Activated CD4-positive, alpha-beta T cell treated with anti-CD3 and anti-CD28 coated beads for 24 hours (primary cell): Measurements from ENCODE around the gene SLC4A9.

Source experiments
- DNase-seq, 2 donors: peaks; one replicate each; pipeline ENCODE4 v3.0.0-alpha.2; 2020; ENCODE audit warnings: low read depth in 2 of 2

The SLC4A9 gene

DNA sequence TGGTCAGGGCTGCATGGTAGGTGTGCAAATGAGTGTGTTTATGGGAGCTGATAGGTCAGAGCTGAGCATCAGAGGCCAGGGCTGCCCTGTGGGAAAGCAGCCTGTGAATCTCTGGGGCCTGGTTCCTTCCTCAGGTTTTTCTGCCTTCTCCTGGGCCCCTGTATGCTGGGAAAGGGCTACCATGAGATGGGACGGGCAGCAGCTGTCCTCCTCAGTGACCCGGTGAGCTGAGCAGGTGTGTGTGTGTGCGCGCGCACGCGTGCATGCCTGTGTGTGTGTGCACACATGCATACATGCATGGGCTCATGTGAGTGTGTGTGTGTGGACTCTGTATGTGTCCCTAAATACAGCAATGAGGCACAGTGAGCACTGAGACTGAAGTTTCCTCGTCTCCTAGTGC is 2.3 kb downstream of the SLC4A9 start:
- DNase-seq: no peak

DNA sequence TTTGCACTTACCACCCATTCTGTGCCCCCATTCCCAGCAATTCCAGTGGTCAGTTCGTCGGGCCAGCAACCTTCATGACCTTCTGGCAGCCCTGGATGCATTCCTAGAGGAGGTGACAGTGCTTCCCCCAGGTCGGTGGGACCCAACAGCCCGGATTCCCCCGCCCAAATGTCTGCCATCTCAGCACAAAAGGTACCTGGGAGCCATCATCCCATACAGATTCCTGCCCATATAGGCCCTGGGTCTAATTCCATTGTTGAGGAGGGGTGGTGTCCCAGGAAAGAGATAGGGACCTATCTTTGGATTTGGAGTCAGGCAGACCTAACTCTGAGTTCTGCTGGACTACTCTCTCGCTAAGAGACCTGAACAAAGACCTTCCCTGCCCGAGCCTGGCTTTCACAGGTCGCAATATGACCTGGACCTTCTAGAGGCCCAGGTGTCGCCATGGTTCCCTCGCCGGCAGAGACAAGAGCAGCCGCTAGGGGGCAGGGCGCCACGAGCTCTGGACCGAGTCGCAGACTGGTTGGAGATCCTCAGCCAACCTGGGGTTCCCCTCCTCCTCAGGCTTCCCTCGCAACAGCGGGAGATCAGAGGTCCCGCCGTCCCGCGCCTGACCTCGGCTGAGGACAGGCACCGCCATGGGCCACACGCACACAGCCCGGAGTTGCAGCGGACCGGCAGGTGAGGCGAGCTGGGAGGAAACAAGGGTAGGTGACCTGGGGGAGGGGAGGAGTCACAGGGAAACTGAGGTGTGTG is 3.1 kb downstream of the SLC4A9 start:
- peak; percentile 82 to 86 for DNase-seq

DNA sequence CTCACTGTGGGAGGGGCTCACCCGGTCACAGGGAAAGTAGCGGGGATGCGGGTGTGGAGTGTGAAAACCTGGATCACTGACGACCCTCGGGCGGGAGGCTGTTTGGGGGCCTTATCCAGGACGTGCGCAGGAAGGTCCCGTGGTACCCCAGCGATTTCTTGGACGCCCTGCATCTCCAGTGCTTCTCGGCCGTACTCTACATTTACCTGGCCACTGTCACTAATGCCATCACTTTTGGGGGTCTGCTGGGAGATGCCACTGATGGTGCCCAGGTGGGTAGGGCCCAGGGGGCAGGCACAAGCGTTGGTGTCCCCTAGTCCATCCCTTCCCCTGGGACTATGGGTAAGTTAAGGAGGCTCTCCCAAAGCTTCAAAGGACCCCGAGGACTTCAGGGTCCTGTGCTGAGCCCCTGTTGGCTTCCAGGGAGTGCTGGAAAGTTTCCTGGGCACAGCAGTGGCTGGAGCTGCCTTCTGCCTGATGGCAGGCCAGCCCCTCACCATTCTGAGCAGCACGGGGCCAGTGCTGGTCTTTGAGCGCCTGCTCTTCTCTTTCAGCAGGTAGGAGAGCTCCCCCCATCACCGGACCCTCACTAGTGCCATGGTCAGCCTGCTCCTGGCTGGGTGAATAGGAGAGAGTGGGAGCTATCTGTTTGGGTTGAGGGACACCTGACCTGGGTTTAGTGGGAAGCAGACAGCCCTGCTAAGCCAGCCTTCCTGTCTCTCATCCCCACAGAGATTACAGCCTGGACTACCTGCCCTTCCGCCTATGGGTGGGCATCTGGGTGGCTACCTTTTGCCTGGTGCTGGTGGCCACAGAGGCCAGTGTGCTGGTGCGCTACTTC is 3.9 kb downstream of the SLC4A9 start:
- no peak for DNase-seq

DNA sequence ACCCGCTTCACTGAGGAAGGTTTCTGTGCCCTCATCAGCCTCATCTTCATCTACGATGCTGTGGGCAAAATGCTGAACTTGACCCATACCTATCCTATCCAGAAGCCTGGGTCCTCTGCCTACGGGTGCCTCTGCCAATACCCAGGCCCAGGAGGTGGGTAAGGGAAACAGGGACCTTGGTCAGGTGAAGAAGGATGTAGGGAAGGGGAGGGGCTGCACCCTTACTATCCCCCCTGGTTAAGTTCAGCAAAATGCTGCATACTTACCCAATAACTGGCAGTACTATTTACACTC is 4.4 kb downstream of the SLC4A9 start:
- DNase-seq: no peak

DNA sequence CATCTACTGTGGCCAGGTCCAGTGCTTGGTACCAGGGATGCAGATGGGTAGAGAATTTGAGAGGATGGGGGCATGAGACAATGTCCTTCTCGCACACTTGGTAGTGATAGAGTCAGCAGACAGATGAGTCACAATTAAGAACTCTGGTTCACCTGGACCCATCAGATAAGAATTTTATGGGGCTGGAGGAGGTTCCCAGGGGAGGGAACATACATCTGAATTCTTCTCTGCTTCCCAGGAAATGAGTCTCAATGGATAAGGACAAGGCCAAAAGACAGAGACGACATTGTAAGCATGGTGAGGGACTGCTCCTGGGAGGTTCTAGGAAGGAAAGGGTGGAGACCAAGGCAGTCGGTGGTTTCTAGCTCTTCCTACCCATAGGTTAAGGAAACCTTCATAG is 5.3 kb downstream of the SLC4A9 start:
- no peak for DNase-seq

DNA sequence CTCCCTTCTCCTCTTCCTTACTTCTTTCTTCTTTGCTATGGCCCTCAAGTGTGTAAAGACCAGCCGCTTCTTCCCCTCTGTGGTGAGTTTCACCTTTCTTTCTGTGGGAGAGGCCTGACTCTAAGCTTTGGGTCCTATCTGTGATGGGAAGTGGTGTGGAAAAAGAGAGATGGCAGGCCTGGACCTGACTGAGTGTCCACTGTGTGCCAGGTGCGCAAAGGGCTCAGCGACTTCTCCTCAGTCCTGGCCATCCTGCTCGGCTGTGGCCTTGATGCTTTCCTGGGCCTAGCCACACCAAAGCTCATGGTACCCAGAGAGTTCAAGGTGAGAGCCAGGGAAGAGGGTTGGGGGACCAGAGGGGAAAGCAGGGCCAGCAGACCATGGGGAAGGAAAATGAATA is 5.9 kb downstream of the SLC4A9 start:
- no peak for DNase-seq

DNA sequence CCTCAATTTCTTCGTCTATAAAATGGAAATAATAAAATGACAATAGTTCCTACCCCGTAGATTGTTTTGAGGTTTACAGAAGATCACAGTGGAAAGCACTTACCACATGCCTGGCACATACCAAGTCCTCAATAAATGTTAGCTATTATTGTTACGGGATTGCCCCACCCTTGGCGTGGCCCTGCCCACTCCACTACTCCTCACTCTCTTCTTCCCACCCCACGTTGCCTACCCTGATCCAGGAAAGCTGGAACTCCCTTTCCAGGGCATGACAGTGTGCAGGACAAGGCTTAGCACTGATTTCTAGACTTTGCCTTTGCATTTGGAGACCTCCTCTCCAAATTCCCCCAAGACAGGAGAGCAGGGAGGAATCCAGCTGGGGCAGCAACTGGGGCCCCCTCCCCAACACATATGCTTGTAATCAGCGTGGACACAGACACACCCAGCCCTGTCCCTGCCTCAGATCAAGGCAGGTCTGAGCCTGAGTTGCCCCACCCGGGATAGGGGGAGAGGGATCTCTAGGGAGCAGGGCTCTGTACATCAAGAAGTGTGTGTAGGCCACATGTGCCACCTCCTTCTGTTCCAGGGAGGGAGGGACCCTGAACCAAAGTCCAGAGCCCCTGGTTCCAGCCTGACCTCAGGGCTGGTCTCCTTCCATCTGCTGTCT is 6.7 kb downstream of the SLC4A9 start:
- no peak for DNase-seq

DNA sequence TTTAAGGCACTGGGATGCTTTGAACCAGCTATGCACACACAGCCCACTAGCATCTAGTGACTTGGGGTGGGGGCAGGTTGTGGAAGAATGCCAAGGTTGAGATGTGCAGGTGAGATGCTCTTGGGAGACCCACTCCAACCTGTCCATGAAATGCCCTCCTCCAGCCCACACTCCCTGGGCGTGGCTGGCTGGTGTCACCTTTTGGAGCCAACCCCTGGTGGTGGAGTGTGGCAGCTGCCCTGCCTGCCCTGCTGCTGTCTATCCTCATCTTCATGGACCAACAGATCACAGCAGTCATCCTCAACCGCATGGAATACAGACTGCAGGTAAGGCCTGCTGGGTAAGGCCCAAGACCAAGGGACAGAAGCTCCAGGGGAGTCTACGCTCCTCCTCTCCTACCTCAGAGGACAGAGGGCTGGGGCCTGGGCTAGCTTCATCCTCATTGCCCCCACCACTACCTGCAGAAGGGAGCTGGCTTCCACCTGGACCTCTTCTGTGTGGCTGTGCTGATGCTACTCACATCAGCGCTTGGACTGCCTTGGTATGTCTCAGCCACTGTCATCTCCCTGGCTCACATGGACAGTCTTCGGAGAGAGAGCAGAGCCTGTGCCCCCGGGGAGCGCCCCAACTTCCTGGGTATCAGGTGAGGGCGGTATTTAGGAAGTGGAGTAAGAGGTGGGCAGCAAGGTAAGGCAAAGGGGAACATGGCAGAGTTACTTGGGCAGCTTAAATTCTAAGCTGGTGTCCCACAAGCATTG is 7.4 kb downstream of the SLC4A9 start:
- no peak for DNase-seq

DNA sequence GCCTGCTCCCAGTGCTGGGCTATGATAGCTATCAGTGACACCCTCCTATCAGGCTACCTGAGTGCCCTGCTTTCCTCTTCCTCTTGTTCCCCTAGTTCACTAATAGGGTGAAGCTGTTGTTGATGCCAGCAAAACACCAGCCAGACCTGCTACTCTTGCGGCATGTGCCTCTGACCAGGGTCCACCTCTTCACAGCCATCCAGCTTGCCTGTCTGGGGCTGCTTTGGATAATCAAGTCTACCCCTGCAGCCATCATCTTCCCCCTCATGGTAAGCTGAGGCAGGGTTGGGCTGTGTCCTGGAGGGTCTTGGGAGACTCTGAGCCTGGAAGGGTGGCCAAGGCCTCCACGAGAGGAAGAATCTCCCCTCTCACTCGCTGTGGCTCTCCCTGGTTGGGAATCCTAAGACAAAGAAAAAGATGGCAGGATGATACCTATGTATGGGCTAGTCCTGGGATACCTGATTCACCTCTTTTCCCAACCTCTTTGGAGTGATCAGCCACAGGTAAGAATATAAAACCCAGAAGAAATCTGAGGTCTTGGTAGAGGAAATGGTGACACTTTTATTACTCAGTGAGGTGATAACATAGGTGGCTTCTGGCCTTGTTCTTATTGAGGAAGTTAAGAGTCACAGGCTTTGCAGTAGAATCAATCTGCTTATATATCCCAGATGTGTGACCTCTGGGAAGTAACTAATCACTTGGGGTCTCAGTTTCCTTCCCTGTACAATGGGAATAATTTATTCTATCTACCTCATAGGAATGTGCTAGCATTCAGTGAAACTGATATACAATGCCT is 11.6 kb downstream of the SLC4A9 start:
- no peak for DNase-seq

DNA sequence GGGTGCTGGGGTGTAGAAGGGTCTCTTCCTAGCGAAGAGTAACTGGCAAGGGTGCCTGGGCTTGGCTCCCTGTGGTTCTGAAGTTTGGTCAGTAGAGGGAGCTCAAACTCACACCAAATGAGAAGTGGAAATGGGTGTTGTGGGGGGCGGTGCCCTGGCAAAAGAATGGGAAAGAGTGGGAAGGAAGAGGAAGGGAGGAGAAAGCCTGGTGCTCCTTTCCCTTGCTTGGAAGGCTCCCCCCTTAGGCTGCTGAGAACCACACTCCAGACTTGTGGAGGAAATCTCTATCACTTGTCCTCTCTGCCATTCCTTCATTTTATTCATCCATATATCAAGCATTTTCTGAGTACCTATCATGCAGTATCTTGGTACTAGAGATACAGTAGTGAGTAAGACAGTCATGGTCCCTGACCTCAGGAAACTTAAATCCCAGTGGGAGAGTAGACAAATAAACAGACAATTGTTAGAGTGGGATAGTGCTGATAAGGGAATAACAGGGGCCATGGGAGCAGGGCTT is 13.0 kb downstream of the SLC4A9 start:
- peak in 1 of 2 donors; percentile 15 for DNase-seq

DNA sequence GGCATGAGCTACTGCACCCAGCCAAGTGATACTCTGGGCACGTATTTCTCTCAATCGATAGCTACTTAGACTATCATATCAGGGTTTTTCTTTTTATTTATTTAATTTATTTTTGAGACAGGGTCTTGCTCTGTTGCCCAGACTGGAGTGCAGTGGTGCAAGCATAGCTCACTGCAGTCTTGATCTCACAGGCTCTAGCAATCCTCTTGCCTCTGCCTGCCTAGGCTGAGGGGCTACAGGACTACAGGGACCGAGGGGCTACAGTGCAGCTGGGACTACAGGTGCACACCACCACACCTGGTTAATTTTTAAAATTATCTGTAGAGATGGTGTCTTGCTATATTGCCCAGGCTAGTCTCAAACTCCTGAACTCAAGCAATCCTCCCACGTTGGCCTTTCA is 21.4 kb downstream of the SLC4A9 start:
- no peak for DNase-seq

DNA sequence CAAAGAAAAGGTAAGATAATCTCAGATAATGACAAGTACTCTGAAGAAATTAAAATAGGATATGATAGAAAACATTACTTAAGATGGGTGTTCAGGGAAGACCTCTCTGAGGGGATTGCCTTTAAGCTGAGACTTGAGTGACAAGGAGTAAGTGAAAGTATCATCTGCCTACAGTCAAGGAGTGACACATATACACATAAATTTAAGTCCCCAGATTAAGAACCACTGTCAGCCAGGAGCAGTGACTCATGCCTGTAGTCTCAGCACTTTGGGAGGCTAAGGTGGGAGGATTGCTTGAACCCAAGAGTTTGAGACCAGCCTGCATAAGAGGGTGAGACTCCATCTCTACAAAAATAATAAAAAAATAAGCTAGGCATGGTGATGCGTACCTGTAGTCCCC is 22.0 kb downstream of the SLC4A9 start:
- no peak for DNase-seq

DNA sequence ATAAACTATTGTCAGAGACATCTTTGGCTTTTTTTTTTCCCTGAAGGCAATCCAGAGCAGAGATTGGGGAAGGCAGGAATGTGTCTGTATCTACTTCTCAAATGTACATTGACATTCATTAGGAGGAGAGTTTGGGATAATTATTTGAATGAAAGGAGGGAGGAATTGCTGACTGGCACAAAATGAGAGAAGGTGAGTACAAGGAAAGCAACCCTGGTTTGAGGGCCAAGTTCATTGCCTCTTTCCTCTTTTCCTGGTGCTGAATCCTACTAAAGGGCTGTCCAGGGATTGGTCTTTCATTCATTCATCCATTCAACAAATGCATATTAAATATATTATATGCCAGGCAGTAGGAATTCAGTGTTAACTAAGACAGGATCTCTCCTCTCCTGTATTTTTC is 22.9 kb downstream of the SLC4A9 start:
- DNase-seq: no peak

DNA sequence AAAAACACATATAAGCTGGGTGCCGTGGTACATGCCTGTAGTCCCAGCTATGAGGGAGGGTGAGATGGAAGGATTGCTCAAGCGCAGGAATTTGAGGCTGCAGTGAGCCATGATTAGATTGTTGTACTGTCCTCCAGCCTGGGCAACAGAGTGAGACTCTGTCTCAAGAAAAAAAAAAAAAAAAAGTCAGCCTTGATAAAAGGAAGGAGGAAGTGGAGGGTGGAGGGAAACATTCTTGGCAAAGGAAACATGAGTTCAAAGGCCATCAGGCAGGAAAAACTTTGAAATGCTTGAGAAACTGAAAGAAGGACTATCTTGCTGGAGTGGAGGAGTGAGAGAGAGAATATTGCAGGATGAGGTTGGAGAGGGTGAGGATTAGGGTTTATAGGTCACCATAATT is 23.3 kb downstream of the SLC4A9 start:
- no peak for DNase-seq

DNA sequence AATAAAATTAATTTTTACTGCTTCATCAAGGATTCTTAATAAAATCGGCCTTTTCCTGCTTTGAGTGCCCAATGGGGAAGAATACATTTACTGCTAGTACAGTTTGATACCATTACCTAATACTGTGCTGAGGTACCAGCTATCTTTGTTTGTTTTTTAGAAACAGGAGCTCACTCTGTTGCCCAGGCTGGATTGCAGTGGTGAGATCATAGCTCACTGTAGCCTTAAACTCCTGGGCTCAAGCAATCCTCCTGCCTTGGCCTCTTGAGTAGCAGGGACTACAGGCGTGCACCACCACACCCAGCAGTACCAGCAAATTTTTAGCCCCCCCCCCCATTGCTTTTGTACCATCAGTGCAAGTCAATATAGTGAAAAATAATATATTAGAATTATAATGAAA is 28.1 kb downstream of the SLC4A9 start:
- no peak for DNase-seq

DNA sequence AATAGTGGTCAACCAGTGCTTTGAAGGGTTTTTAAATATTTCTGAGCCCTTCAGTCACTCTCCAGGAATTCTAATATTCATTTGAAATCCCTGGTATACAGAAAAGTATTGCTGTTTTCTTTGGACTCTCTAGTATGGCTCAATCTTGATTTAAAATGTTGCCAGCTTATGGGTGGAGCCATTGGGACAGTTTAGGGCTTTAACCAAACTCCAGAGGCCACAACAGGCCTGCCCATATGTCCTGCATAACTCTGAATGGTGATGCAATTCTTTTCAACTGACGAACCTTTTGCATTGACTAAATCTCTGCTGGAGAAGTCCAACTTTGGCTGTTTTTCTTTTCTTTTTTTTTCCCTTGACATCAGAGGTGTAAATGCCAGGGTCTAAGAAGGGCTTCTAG is 31.3 kb downstream of the SLC4A9 start:
- DNase-seq: no peak

DNA sequence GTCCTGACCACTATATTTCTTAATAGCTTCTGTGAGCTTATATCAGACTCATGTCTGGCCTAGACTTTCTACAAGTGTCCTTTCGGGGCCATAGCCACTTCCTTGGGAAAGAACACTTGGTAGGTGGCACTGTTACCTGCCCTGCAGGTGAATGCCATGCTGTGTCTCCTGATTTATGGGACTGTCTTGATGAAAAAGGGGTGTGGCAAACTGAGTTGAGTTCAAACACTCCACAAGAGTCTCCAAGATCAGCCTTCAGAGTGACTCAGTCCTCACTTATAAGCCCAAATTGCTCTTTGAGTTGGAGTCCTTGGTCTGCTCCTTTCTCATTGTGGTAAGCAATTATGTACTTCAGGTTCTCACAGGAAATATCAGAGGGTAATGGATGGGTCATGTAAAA is 31.7 kb downstream of the SLC4A9 start:
- no peak for DNase-seq

DNA sequence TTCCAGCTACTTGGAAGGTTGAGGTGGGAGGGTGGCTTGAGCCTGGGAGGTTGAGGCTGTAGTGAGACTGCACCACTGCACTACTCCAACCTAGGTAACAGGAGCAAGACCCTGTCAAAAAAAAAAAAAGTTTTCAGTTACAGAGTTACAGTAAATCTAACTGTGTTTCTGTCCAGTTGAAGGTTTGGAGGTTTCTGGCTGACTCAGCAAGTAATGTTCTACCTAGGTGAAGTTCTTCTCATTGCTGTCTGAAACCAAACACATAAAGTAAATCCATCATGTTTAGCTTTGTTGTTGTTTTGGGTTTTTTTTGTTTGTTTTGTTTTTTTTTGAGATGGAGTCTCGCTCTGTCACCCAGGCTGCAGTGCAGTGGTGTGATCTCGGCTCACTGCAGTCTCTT is 33.7 kb downstream of the SLC4A9 start:
- no peak for DNase-seq

DNA sequence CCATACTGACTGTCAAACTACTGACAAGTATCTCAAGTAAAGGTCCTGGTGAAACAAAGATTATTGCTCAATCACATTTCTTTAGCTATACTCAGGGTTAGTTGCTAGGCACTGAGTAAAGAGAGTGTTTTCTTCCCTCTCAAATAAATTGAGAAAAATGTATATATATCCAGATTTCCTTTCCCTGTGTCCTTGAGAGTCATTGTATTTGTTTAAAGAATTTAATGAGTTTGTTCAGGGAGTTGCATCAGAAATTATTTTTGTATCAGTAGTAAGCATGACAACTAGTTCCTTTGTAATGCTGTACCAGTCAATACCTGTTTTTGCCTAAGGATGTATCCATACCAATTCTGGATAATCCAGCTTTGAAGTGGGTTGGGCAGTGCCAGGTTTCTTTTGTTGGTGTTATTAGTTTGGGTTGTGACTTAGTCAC is 38.4 kb downstream of the SLC4A9 start:
- no peak for DNase-seq

DNA sequence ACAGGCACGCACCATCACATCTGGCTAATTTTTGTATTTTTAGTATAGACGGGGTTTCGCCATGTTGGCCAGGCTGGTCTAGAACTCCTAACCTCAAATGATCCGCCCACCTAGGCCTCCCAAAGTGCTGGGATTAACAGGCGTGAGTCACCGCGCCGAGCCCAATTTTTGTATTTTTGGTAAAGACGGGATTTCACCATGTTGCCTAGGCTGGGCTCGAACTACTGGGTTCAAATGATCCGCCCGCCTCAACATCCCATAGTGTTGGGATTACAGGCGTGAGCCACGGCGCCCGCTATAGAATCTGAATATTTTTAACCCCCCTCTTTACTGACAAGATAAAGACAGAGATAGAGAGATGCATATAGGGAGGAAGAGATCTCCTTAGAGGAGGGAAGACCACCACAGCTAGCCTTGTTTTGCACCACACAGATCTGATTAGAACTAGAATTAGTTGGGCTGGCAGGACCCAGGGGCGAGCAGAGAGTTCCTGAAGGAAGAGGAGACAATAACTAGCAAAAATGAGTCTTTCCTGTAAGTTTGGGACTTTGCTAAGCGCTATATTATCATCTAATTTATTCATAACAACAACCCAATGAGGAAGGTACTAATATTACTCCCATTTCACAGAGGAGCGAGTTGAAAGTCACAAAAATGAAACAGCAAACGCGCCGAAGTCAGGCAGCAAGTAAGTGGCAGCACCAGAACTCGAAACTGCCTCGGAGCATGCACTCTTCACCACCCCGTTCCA is 40.2 kb downstream of the SLC4A9 start:
- no peak for DNase-seq
